GM12873 (cell line): ENCODE results near the gene NTRK2.

ENCODE experiments used
- TF ChIP-seq, protein P1 (sequence below): IDR thresholded peaks from 2 replicates; pipeline ENCODE4 v1.5.1; 2012; ENCODE audit warnings: low read depth, mild to moderate bottlenecking, moderate library complexity, low read length, control low read depth; ENCODE audit not compliant: insufficient read depth; ENCODE audit errors: missing control alignments

NTRK2 gene

DNA sequence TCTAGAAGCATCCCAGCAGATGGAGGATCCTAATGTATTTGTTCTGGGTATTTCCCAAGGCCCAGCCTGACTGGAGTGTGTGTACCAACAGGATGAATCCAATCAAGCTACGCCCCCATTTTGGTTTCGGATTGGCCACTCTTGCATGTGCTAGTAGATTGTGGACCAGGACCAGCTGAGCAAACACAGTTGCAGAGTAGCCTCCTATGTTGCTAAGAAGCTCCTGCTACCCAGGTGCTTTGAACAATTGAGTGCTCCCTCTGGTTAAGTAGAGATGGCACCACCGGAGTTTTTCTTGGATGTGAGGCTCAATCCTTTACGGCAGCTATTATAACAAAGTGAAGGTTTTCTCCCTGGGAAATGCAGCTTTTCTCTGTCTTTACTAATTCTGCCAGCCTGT is 204.5 kb downstream of the NTRK2 start:
- TF ChIP-seq, protein P1, sequence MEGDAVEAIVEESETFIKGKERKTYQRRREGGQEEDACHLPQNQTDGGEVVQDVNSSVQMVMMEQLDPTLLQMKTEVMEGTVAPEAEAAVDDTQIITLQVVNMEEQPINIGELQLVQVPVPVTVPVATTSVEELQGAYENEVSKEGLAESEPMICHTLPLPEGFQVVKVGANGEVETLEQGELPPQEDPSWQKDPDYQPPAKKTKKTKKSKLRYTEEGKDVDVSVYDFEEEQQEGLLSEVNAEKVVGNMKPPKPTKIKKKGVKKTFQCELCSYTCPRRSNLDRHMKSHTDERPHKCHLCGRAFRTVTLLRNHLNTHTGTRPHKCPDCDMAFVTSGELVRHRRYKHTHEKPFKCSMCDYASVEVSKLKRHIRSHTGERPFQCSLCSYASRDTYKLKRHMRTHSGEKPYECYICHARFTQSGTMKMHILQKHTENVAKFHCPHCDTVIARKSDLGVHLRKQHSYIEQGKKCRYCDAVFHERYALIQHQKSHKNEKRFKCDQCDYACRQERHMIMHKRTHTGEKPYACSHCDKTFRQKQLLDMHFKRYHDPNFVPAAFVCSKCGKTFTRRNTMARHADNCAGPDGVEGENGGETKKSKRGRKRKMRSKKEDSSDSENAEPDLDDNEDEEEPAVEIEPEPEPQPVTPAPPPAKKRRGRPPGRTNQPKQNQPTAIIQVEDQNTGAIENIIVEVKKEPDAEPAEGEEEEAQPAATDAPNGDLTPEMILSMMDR: no peak

DNA sequence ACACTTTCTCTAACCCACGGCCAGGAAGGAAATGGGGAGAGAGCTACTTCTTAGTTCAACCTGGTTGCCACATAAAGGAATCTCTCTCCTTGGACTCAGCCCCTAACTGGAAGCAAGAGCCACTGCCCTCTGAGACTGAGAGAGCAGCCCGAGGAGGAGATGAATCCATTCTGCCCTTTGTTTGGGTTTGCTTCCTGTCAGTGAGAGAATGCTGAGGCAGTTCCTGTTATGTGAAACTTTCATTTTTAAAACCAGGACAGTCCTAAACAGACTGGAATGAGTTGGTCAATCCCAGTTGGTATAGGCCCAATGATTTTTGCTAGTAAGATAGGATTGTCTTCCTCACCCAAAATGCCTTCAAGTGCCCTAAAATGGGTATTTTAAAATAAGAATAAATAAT is 205.1 kb downstream of the NTRK2 start:
- TF ChIP-seq, protein P1: no peak

DNA sequence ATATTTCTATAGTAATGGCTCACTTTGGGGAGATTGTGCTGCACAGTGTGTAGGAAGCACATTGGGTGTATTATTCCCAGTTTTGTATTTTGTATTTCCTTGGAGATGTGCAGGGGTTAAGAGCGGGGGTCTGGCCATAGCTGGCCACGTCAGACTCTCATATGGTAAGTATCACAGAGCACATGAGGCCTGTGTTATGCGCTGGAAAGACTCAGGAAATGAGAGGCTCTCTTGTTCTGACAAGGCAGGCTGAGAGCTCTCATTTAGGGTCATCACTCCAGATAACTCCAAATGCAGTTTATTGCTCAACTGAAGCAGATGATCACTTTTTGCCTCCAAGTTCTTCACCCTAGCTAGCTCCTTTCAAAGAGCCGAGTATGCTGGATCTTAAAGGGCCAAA is 205.7 kb downstream of the NTRK2 start:
- TF ChIP-seq, protein P1: no peak

DNA sequence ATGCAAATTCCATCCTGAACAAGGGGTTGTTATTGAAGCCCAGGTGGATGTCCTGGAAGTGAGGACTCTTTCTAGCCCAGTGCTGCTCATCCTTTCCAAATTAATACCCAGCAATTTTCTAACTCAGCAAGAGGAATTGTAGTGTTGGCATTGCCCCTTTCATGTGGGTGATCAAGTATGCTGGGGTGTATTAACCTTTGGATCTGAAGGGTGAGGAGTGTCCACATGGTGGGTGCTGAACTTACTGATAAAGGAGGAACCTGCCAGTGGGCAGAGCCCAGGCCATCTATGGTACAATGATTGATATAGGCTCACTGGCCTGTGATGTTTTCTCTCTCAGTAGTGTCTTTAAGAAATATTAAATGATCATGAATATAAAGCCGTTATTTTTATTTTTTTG is 210.1 kb downstream of the NTRK2 start:
- TF ChIP-seq, protein P1: no peak

DNA sequence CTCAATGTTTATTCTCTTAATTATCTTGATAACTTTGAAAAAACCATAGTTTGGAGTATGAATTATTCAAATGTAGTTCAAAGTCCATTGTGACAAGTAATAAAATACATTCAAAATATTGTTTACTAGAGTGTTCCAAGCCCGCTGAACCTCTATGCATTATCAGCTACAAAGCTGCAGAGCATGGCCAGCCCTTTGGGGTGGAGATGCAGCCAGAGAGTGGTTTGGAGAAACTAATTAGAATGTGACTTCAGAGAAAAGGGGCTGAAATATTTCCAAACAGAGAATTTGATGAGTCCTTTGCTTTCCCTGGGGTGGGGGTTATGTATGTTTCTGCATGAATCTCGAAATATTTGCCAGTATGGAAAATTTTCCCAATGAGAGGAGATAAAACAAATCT is 211.3 kb downstream of the NTRK2 start:
- TF ChIP-seq, protein P1: no peak

DNA sequence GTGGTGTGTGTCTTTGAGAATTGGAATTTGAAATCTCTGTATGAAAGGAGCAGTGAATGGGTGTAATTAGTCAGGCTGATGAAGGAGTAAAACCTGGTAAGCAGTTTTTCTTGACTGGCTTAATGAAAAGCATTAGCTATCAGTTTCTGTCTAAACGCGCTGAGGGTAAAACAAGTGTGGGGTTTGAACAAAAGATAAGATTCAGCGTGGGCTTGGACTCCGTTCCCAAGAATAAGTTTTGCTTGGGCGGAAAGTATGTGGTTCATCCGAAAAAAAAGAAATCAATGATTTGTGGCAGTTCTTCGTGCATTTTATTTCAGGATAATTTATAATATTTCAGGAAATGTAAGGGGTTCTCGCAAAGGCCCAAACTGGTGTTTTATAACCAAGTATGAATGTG is 217.3 kb downstream of the NTRK2 start:
- TF ChIP-seq, protein P1: no peak

DNA sequence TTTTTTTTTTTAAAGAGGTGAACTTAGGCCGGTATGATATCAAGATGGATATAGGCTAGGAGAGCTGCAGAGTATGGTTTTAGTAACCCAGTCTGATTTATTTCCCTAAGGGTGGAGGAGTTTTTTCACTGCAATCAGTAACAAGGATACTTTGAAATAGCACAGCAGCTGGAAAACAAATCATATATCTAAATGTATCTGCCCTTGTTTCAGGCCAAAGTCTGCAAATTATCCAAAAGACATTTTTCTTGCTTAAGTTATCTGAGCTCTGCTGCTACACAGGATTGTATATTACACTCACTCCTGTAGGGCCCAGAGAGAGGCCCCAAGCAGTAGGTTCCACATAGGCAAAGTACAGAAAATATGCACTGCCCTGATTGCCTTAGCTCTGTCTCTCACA is 222.4 kb downstream of the NTRK2 start:
- TF ChIP-seq, protein P1: no peak
